Thoracic aorta (tissue), 2 donors: ENCODE measurements around the gene MRPS31. TPM values are rescaled to one million over a fixed set of nuclear protein-coding genes. Genes with fewer than 3 reads are reported as not detected.

Experiments used
- ATAC-seq: fragments of 150-250 bp; one replicate; pipeline ENCODE4 v1.8.0; 2017; ENCODE audit warnings: low read depth; ENCODE audit not compliant: insufficient number of reproducible peaks, low FRiP score
- DNase-seq: peaks from one replicate; pipeline ENCODE4 v3.0.0-alpha.2; 2020; ENCODE audit warnings: low spot score
- H3K27ac ChIP-seq, 2 donors: fragments of 200-600 bp; sonication (generic); 1 replicate in 1 of 2; 2 replicates in 1 of 2; pipeline ENCODE4 v1.5.1; 2016; ENCODE audit warnings: mild to moderate bottlenecking in 2 of 2, moderate library complexity in 2 of 2
- H3K27me3 ChIP-seq: fragments of 200-600 bp; sonication (generic); replicated peaks from 2 replicates; pipeline ENCODE4 v1.6.0; 2016; ENCODE audit warnings: mild to moderate bottlenecking; ENCODE audit not compliant: insufficient read depth
- H3K36me3 ChIP-seq: fragments of 200-600 bp; sonication (generic); one replicate; pipeline ENCODE4 v1.5.1; 2016
- H3K4me1 ChIP-seq, 2 donors: fragments of 200-600 bp; sonication (generic); 1 replicate in 1 of 2; 2 replicates in 1 of 2; pipeline versions ENCODE4 v1.5.1 to v1.6.0; 2016; ENCODE audit warnings: low read depth in 2 of 2, mild to moderate bottlenecking in 1 of 2; ENCODE audit not compliant: control insufficient read depth in 1 of 2
- H3K4me3 ChIP-seq: fragments of 200-600 bp; sonication (generic); 2 replicates; pipeline ENCODE4 v1.5.1; 2016; ENCODE audit warnings: mild to moderate bottlenecking
- H3K9me3 ChIP-seq: fragments of 200-600 bp; sonication (generic); 2 replicates; pipeline ENCODE4 v1.5.1; 2016
- total RNA-seq, 2 donors: library from RNA; depleted of rRNA; stranded (reverse); fragments of >200 nt; gene quantifications; one replicate each; pipeline versions ENCODE4 v1.1.0 to v1.2.3, GENCODE V29; 2016
- TF ChIP-seq, protein P1 (sequence below): fragments of 200-600 bp; sonication (generic); IDR thresholded peaks from one replicate; pipeline ENCODE4 v1.5.1; 2019; ENCODE audit warnings: antibody characterized with exemption

The MRPS31 gene
- total RNA-seq, 2 donors from 2014 or later, result 11.4 to 13.7 TPM

DNA sequence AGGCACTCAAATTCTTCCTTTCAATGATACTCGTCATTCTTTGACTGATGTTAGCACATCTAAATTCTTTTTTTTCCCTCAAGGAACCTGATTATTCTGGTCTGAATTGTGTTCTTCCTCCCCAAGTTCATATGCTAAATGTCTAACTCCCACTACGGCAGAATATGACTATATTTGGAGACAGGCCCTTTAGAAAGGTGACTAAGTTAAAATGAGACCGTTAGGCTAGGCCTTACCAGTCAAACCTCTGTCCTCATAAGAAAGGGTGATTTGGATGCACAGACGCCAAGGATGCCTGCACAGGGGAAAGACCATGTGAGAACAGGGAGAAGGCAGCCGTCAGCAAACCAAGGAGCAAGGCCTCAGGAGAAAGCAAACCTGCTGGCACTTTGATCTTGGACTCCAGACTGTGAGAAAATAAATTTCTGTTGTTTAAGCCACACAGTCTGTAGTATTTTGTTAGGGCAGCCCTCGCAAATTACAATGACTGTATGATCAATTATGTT lies 91.5 kb downstream of the MRPS31 start:
- Histone ChIP-seq H3K4me3 (no peak overlapping the region), H3K36me3 (no peaks in the 10 kb centered on the region), H3K27me3 (no peaks in the 10 kb centered on the region), H3K27ac (no peak overlapping the region), H3K9me3 (no peaks in the 10 kb centered on the region), H3K4me1 (peaks cover 7 to 19% of the 10 kb centered on the region in 2 donors)
- no peak for ATAC-seq
- DNase-seq, result no peak
- TF ChIP-seq, protein P1, sequence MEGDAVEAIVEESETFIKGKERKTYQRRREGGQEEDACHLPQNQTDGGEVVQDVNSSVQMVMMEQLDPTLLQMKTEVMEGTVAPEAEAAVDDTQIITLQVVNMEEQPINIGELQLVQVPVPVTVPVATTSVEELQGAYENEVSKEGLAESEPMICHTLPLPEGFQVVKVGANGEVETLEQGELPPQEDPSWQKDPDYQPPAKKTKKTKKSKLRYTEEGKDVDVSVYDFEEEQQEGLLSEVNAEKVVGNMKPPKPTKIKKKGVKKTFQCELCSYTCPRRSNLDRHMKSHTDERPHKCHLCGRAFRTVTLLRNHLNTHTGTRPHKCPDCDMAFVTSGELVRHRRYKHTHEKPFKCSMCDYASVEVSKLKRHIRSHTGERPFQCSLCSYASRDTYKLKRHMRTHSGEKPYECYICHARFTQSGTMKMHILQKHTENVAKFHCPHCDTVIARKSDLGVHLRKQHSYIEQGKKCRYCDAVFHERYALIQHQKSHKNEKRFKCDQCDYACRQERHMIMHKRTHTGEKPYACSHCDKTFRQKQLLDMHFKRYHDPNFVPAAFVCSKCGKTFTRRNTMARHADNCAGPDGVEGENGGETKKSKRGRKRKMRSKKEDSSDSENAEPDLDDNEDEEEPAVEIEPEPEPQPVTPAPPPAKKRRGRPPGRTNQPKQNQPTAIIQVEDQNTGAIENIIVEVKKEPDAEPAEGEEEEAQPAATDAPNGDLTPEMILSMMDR, result no peak

Other genes starting within 250 kb of the MRPS31 start
- 10 to 100 TPM; 41.7 to 60.9 TPM for gene FOXO1, start 104.5 kb downstream of the MRPS31 start, total RNA-seq
- 10 to 100 TPM in 1 of 2 donors, 1 to 10 TPM in 1; 7.7 to 12.6 TPM for gene SLC25A15, start 18.4 kb upstream of the MRPS31 start, total RNA-seq
- gene ELF1, start 248.1 kb upstream of the MRPS31 start, total RNA-seq, result 10 to 100 TPM; 54.7 to 99.9 TPM